Measurements from ENCODE around the gene PPP1R18. TPM values are rescaled to one million over a fixed set of nuclear protein-coding genes. Genes with fewer than 3 reads are reported as not detected.

Gene PPP1R18
- total and polyA plus RNA-seq, 8 donors: 5.3 to 27.2 (median 12.5) TPM

Other genes starting within 250 kb of the PPP1R18 start
- gene HLA-E, start 197.1 kb downstream of the PPP1R18 start, total RNA-seq: 100 to 1,000 TPM in 2 of 6 donors, 10 to 100 TPM in 4; 65.7 to 158 (median 81.1) TPM
- 100 to 1,000 TPM in 1 of 2 donors, 10 to 100 TPM in 1; 85.3 to 131 TPM for gene HLA-E, start 197.1 kb downstream of the PPP1R18 start, polyA plus RNA-seq
- 10 to 100 TPM; 32.3 to 51.0 (median 38.1) TPM for gene GNL1, start 130.2 kb downstream of the PPP1R18 start, total RNA-seq
- 10 to 100 TPM; 47.8 to 86.6 TPM for gene GNL1, start 130.2 kb downstream of the PPP1R18 start, polyA plus RNA-seq
- 1 to 10 TPM; 2.2 to 4.7 (median 3.1) TPM for gene PRR3, start 129.3 kb downstream of the PPP1R18 start, total RNA-seq
- gene PRR3, start 129.3 kb downstream of the PPP1R18 start, polyA plus RNA-seq: 1 to 10 TPM; 6.5 to 8.7 TPM
- 10 to 100 TPM; 17.4 to 30.7 (median 24.9) TPM for gene ABCF1, start 115.2 kb downstream of the PPP1R18 start, total RNA-seq
- 10 to 100 TPM; 21.6 to 24.9 TPM for gene ABCF1, start 115.2 kb downstream of the PPP1R18 start, polyA plus RNA-seq
- gene PPP1R10, start 69.4 kb downstream of the PPP1R18 start, total RNA-seq: 10 to 100 TPM; 34.8 to 57.9 (median 43.0) TPM
- 10 to 100 TPM; 25.1 to 34.3 TPM for gene PPP1R10, start 69.4 kb downstream of the PPP1R18 start, polyA plus RNA-seq
- gene MRPS18B, start 68.8 kb downstream of the PPP1R18 start, total RNA-seq: 10 to 100 TPM; 24.5 to 39.5 (median 29.1) TPM
- 10 to 100 TPM; 22.9 to 41.1 TPM for gene MRPS18B, start 68.8 kb downstream of the PPP1R18 start, polyA plus RNA-seq
- gene ATAT1, start 59.8 kb downstream of the PPP1R18 start, total RNA-seq: 1 to 10 TPM; 2.1 to 6.8 (median 2.9) TPM
- gene ATAT1, start 59.8 kb downstream of the PPP1R18 start, polyA plus RNA-seq: 1 to 10 TPM; 6.8 to 9.1 TPM
- 10 to 100 TPM in 3 of 6 donors, 1 to 10 TPM in 3; 7.9 to 12.9 (median 9.9) TPM for gene C6orf136, start 39.5 kb downstream of the PPP1R18 start, total RNA-seq
- gene C6orf136, start 39.5 kb downstream of the PPP1R18 start, polyA plus RNA-seq: 10 to 100 TPM; 33.9 to 57.1 TPM
- gene DHX16, start 13.6 kb downstream of the PPP1R18 start, total RNA-seq: 10 to 100 TPM; 10.9 to 16.2 (median 13.0) TPM
- gene DHX16, start 13.6 kb downstream of the PPP1R18 start, polyA plus RNA-seq: 10 to 100 TPM; 41.1 to 44.4 TPM
- gene NRM, start 4.3 kb upstream of the PPP1R18 start, total RNA-seq: 1 to 10 TPM; 3.3 to 7.9 (median 4.6) TPM
- 10 to 100 TPM; 18.2 to 23.6 TPM for gene NRM, start 4.3 kb upstream of the PPP1R18 start, polyA plus RNA-seq
- gene MDC1, start 30.6 kb upstream of the PPP1R18 start, total RNA-seq: 10 to 100 TPM; 12.3 to 18.7 (median 13.5) TPM
- 10 to 100 TPM; 18.9 to 28.0 TPM for gene MDC1, start 30.6 kb upstream of the PPP1R18 start, polyA plus RNA-seq
- gene TUBB, start 33.7 kb upstream of the PPP1R18 start, total RNA-seq: 100 to 1,000 TPM in 4 of 6 donors, 10 to 100 TPM in 2; 66.1 to 171 (median 116) TPM
- gene TUBB, start 33.7 kb upstream of the PPP1R18 start, polyA plus RNA-seq: 100 to 1,000 TPM in 1 of 2 donors, 10 to 100 TPM in 1; 67.9 to 111 TPM
- gene FLOT1, start 56.0 kb upstream of the PPP1R18 start, total RNA-seq: 10 to 100 TPM; 45.7 to 92.2 (median 51.3) TPM
- gene FLOT1, start 56.0 kb upstream of the PPP1R18 start, polyA plus RNA-seq: 100 to 1,000 TPM; 123 to 151 TPM
- 10 to 100 TPM; 23.0 to 87.5 (median 41.3) TPM for gene IER3, start 57.9 kb upstream of the PPP1R18 start, total RNA-seq
- 100 to 1,000 TPM in 1 of 2 donors, 10 to 100 TPM in 1; 99.4 to 174 TPM for gene IER3, start 57.9 kb upstream of the PPP1R18 start, polyA plus RNA-seq
- 100 to 1,000 TPM in 4 of 6 donors, 10 to 100 TPM in 2; 92.7 to 160 (median 118) TPM for gene DDR1, start 197.9 kb upstream of the PPP1R18 start, total RNA-seq
- 100 to 1,000 TPM; 103 to 149 TPM for gene DDR1, start 197.9 kb upstream of the PPP1R18 start, polyA plus RNA-seq
- gene GTF2H4, start 221.6 kb upstream of the PPP1R18 start, total RNA-seq: 10 to 100 TPM in 5 of 6 donors, 1 to 10 TPM in 1; 9.4 to 23.2 (median 13.0) TPM
- 10 to 100 TPM; 34.6 to 45.8 TPM for gene GTF2H4, start 221.6 kb upstream of the PPP1R18 start, polyA plus RNA-seq
- 10 to 100 TPM; 11.3 to 25.8 (median 17.1) TPM for gene VARS2, start 227.6 kb upstream of the PPP1R18 start, total RNA-seq
- 10 to 100 TPM; 40.4 to 40.6 TPM for gene VARS2, start 227.6 kb upstream of the PPP1R18 start, polyA plus RNA-seq
- gene SFTA2, start 245.5 kb upstream of the PPP1R18 start, total RNA-seq: 1 to 10 TPM in 5 of 6 donors, under 1 TPM in 1; 0.83 to 6.6 (median 2.1) TPM
- 10 to 100 TPM; 14.4 to 22.9 TPM for gene SFTA2, start 245.5 kb upstream of the PPP1R18 start, polyA plus RNA-seq

Measured in pancreas (tissue), 8 donors.